K562 (cell line): ENCODE data around the gene CAPN5. TPM values are rescaled to one million over a fixed set of nuclear protein-coding genes. Genes with fewer than 3 reads are reported as not detected.

Experiments used
- ARID4B ChIP-seq: sonication (generic); formaldehyde crosslinking; IDR thresholded peaks from 2 replicates; pipeline ENCODE4 v1.8.0; 2022; ENCODE audit warnings: mild to moderate bottlenecking, missing genetic modification reagents
- CBFA2T2 ChIP-seq: fragments of 450-650 bp; conservative IDR thresholded peaks from 2 replicates; pipeline ENCODE4 v1.6.1; 2017; ENCODE audit warnings: mild to moderate bottlenecking
- CREB3 ChIP-seq: fragments of 450-650 bp; conservative IDR thresholded peaks from 2 replicates; pipeline ENCODE4 v1.6.1; 2016; ENCODE audit warnings: missing genetic modification characterization, low read depth, mild to moderate bottlenecking, missing compliant biosample characterization, moderate library complexity
- DIDO1 ChIP-seq: fragments of 450-650 bp; IDR thresholded peaks from 2 replicates; pipeline ENCODE4 v1.6.1; 2016; ENCODE audit warnings: low read depth, missing biosample characterization, missing genetic modification characterization
- FOS ChIP-seq: IDR thresholded peaks from 3 replicates; pipeline ENCODE4 v1.6.1; 2011; ENCODE audit not compliant: insufficient read length; ENCODE audit errors: extremely low read depth
- GTF2A2 ChIP-seq: IDR thresholded peaks from 2 replicates; pipeline ENCODE4 v1.6.1; 2016; ENCODE audit warnings: mild to moderate bottlenecking, missing genetic modification characterization, missing compliant biosample characterization
- MAFG ChIP-seq: fragments of 450-650 bp; conservative IDR thresholded peaks from 2 replicates; pipeline ENCODE4 v1.6.1; 2016; ENCODE audit warnings: missing genetic modification characterization, missing compliant biosample characterization
- MTA1 ChIP-seq: fragments of 450-650 bp; IDR thresholded peaks from 2 replicates; pipeline ENCODE4 v1.6.1; 2017; ENCODE audit warnings: borderline replicate concordance
- NEUROD1 ChIP-seq: fragments of 150-350 bp; IDR thresholded peaks from 2 replicates; pipeline ENCODE4 v1.6.1; 2014; ENCODE audit warnings: borderline replicate concordance, low read length, low read depth; ENCODE audit not compliant: partially characterized antibody
- POLR2A ChIP-seq: fragments of 450-650 bp; conservative IDR thresholded peaks from 2 replicates; pipeline ENCODE4 v1.6.1; 2016
- PYGO2 ChIP-seq: fragments of 450-650 bp; IDR thresholded peaks from 2 replicates; pipeline ENCODE4 v1.6.1; 2016; ENCODE audit warnings: mild to moderate bottlenecking, missing genetic modification characterization, moderate library complexity, missing compliant biosample characterization
- RBM22 ChIP-seq: fragments of 200-400 bp; formaldehyde crosslinking; IDR thresholded peaks from 2 replicates; pipeline ENCODE4 v1.6.1; 2018; ENCODE audit warnings: low read length, low read depth; ENCODE audit not compliant: poor library complexity, severe bottlenecking
- TBP ChIP-seq: optimal IDR thresholded peaks from 2 replicates; pipeline ENCODE3; 2011; ENCODE audit warnings: low read depth, low read length, improper control_type of control experiment
- TEAD1 ChIP-seq, 2 experiments: fragments of 450-650 bp in 1 of 2; sonication (generic) in 1 of 2; formaldehyde crosslinking; IDR thresholded peaks; 2 replicates each; pipeline versions ENCODE4 v1.4.0 to v1.8.0; 2020 to 2022; ENCODE audit warnings: mild to moderate bottlenecking in 2 of 2, missing genetic modification reagents in 1 of 2
- TEAD2 ChIP-seq: fragments of 450-650 bp; IDR thresholded peaks from 2 replicates; pipeline ENCODE4 v1.6.1; 2016; ENCODE audit warnings: missing genetic modification characterization, control low read depth, missing compliant biosample characterization
- VEZF1 ChIP-seq: fragments of 200-800 bp; sonication (Bioruptor generic); IDR thresholded peaks from 2 replicates; pipeline ENCODE4 v1.6.1; 2017; ENCODE audit warnings: missing genetic modification characterization, missing compliant biosample characterization
- ZBTB34 ChIP-seq: fragments of 250-450 bp; sonication (Bioruptor Pico); IDR thresholded peaks from 2 replicates; pipeline ENCODE4 v1.8.0; 2021; ENCODE audit warnings: mild to moderate bottlenecking, moderate library complexity
- ZNF311 ChIP-seq: fragments of 250-450 bp; sonication (Bioruptor Pico); IDR thresholded peaks from 2 replicates; pipeline ENCODE4 v1.4.0; 2020; ENCODE audit warnings: mild to moderate bottlenecking, moderate library complexity
- ZNF347 ChIP-seq: fragments of 450-650 bp; formaldehyde crosslinking; IDR thresholded peaks from 2 replicates; pipeline ENCODE4 v1.4.0; 2020; ENCODE audit warnings: low read depth, mild to moderate bottlenecking, moderate library complexity
- ZNF512 ChIP-seq: IDR thresholded peaks from 2 replicates; pipeline ENCODE4 v1.6.1; 2016; ENCODE audit warnings: missing genetic modification characterization, missing compliant biosample characterization
- polyA plus RNA-seq, 8 experiments: library from polyadenylated mRNA; depleted of rRNA in 4 of 8; stranded (reverse) in 5 of 8; unstranded in 3 of 8; fragments of >200 nt; fragmentation: Nextera tagmentation in 2 of 8; fragmentation: Illumina TruSeq in 1 of 8; extraction: Ambion mirVana in 2 of 8; extraction: Trizol in 1 of 8; gene quantifications; 2 replicates each; pipeline versions ENCODE4 v1.2.1 to v1.2.3, GENCODE V29; 2011 to 2014; ENCODE audit warnings: inconsistent platforms in 1 of 8, missing spikeins in 1 of 8
- total RNA-seq, 7 experiments: library from RNA; depleted of rRNA in 6 of 7; stranded (reverse); fragments of >200 nt in 6 of 7; fragmentation: Illumina TruSeq in 2 of 7; extraction: Trizol in 2 of 7; gene quantifications; 2 replicates each; pipeline versions ENCODE4 v1.2.1 to v1.2.3, GENCODE V29; 2011 to 2021; ENCODE audit warnings: low replicate concordance in 1 of 7

CAPN5 gene
- total and polyA plus RNA-seq, 9 of the 15 experiments (the other 6 are each of a cell fraction or from before 2014, with no cell fraction given) = 0.04 to 0.44 (median 0.14) TPM; not detected in 2

- TF ChIP-seq ZBTB34 (CRISPR knock-in tag) (no peak), CBFA2T2 (no peak), ZNF512 (tag) (no peak), RBM22 (no peak), VEZF1 (CRISPR knock-in tag) (peak; percentile 35; the same call in 1 of the 2 replicates), ZNF347 (CRISPR knock-in tag) (no peak), PYGO2 (tag) (no peak), TEAD2 (tag) (no peak), TEAD1 (CRISPR knock-in tag; IDR thresholded peaks at IDR 0.05) (no peak), POLR2A (no peak), ARID4B (CRISPR knock-in tag) (no peak), DIDO1 (tag) (no peak), NEUROD1 (no peak), MAFG (tag) (no peak), TBP (no peak), FOS (no peak), MTA1 (no peak), CREB3 (tag) (no peak), GTF2A2 (tag) (no peak), ZNF311 (no peak)
Observed at GRCh38 chr11:77046060-77046501, 20.7 kb upstream of the CAPN5 start (continued).
